Upper lobe of left lung (tissue), 6 donors: ENCODE data around the gene SFN. TPM values are rescaled to one million over a fixed set of nuclear protein-coding genes. Genes with fewer than 3 reads are reported as not detected.

Experiments used
- ATAC-seq, 2 donors: fragments of 200-7000 bp; cut with Tn5 transposase; one replicate each; pipeline ENCODE4 v1.9.1; 2022; ENCODE audit warnings: mild to moderate bottlenecking in 2 of 2, moderate library complexity in 2 of 2; ENCODE audit not compliant: low FRiP score in 2 of 2
- DNase-seq, 2 donors: peaks; one replicate each; pipeline ENCODE4 v3.0.0-alpha.2; 2019 to 2020
- H3K27ac ChIP-seq, 4 donors: fragments of 200-600 bp; sonication (generic); one replicate each; pipeline ENCODE4 v1.5.1; 2016 to 2019
- H3K27me3 ChIP-seq, 4 donors: fragments of 200-600 bp; sonication (generic); one replicate each; pipeline ENCODE4 v1.5.1; 2017 to 2019
- H3K36me3 ChIP-seq, 4 donors: fragments of 200-600 bp; sonication (generic); one replicate each; pipeline ENCODE4 v1.5.1; 2016 to 2019
- H3K4me1 ChIP-seq, 4 donors: fragments of 200-600 bp; sonication (generic); one replicate each; pipeline ENCODE4 v1.5.1; 2018 to 2019
- H3K4me3 ChIP-seq, 4 donors: fragments of 200-600 bp; sonication (generic); one replicate each; pipeline ENCODE4 v1.5.1; 2017 to 2019; ENCODE audit warnings: mild to moderate bottlenecking in 2 of 4, moderate library complexity in 1 of 4
- H3K9me3 ChIP-seq, 4 donors: fragments of 200-600 bp; sonication (generic); one replicate each; pipeline ENCODE4 v1.5.1; 2018 to 2019
- CTCF ChIP-seq, 6 experiments: fragments of 450-650 bp in 4 of 6; fragments of 200-600 bp in 2 of 6; sonication (generic) in 2 of 6; IDR thresholded peaks; one replicate each; pipeline ENCODE4 v1.5.1; 2016 to 2019; ENCODE audit warnings: antibody characterized with exemption in 6 of 6
- EP300 ChIP-seq, 4 donors: sonication (generic); formaldehyde crosslinking; IDR thresholded peaks; one replicate each; pipeline ENCODE4 v1.5.1; 2017; ENCODE audit warnings: antibody characterized with exemption in 4 of 4, control low read depth in 2 of 4
- POLR2A ChIP-seq, 4 donors: fragments of 450-650 bp; IDR thresholded peaks; one replicate each; pipeline ENCODE4 v1.5.1; 2016 to 2017; ENCODE audit warnings: antibody characterized with exemption in 4 of 4, mild to moderate bottlenecking in 2 of 4
- POLR2AphosphoS5 ChIP-seq, 2 donors: sonication (generic); formaldehyde crosslinking; IDR thresholded peaks; one replicate each; pipeline ENCODE4 v1.5.1; 2017; ENCODE audit warnings: antibody characterized with exemption in 2 of 2
- WGBS, 2 donors: methylation state at CpG; one replicate each; pipeline ENCODE4 v1.1.5; 2017 to 2018; 5-methylcytosine and 5-hydroxymethylcytosine counted together
- total RNA-seq, 6 donors: library from RNA; depleted of rRNA in 4 of 6; stranded (reverse); fragments of >200 nt in 4 of 6; gene quantifications; one replicate each; pipeline versions ENCODE4 v1.1.0 to v1.2.1, GENCODE V29; 2016 to 2021
- donor health status: DM: no; HTN: no; CAD: no; lungs with moderate emphysema.
- donor health status: DM: no; HTN: yes; CAD: no; lungs with severe emphysema.

Gene SFN
- total RNA-seq, 6 donors from 2014 or later = 21.0 to 129 (median 70.1) TPM

GRCh38 chr1:26848941-26849774 lies 13.8 kb upstream of the SFN start:
- peak; percentile 85 to 86 for DNase-seq
- 75 to 83% methylated on average over 8 to 10 of the region's 10 CpGs for WGBS, 2 donors
- H3K4me3 ChIP-seq = no peak overlapping the region

GRCh38 chr1:26851106-26851684 lies 11.8 kb upstream of the SFN start:
- peaks cover 17 to 92% (median 77%) of the 10 kb centered on the region in 4 donors for H3K36me3 ChIP-seq
- WGBS, 2 donors = 95% methylated on average over 10 to 12 of the region's 12 CpGs
- no peaks in the 10 kb centered on the region for H3K27me3 ChIP-seq
- H3K4me1 ChIP-seq = peaks cover 0 to 5% (median 0%) of the 10 kb centered on the region in 4 donors
- no peak overlapping the region for H3K4me3 ChIP-seq
- no peak overlapping the region for H3K27ac ChIP-seq
- DNase-seq = no peak
- TF ChIP-seq POLR2AphosphoS5 (IDR thresholded peaks at IDR 0.05) = no peak
- TF ChIP-seq POLR2A (IDR thresholded peaks at IDR 0.05) = no peak
- TF ChIP-seq EP300 (IDR thresholded peaks at IDR 0.05) = no peak
- no peak for TF ChIP-seq CTCF (IDR thresholded peaks at IDR 0.05)
- ATAC-seq = no peak
- H3K9me3 ChIP-seq = no peaks in the 10 kb centered on the region

More at GRCh38 chr1:26848941-26849774, 13.8 kb upstream of the SFN start:
- Histone ChIP-seq H3K4me1 (peaks cover 0 to 9% (median 0%) of the 10 kb centered on the region in 4 donors), H3K27me3 (no peaks in the 10 kb centered on the region), H3K27ac (peak overlapping the region in 2 of 4 donors; percentile 38 to 67), H3K9me3 (no peaks in the 10 kb centered on the region), H3K36me3 (peaks cover 14 to 78% (median 63%) of the 10 kb centered on the region in 4 donors)
- ATAC-seq = peak; percentile 46 to 80
- TF ChIP-seq CTCF (IDR thresholded peaks at IDR 0.05) = no peak
- TF ChIP-seq POLR2A (IDR thresholded peaks at IDR 0.05) = no peak
- TF ChIP-seq POLR2AphosphoS5 (IDR thresholded peaks at IDR 0.05) = peak; percentile 36 to 37
- no peak for TF ChIP-seq EP300 (IDR thresholded peaks at IDR 0.05)

GRCh38 chr1:26852701-26853100 lies 10.2 kb upstream of the SFN start:
- WGBS, 2 donors = 78 to 85% methylated on average over 7 to 9 of the region's 9 CpGs
- Histone ChIP-seq H3K4me1 (peaks cover 0 to 5% (median 0%) of the 10 kb centered on the region in 4 donors), H3K9me3 (no peaks in the 10 kb centered on the region), H3K36me3 (peaks cover 17 to 92% (median 74%) of the 10 kb centered on the region in 4 donors), H3K4me3 (no peak overlapping the region), H3K27me3 (no peaks in the 10 kb centered on the region), H3K27ac (no peak overlapping the region)
- DNase-seq (no peak), ATAC-seq (no peak)
- TF ChIP-seq POLR2AphosphoS5 (IDR thresholded peaks at IDR 0.05) = no peak
- no peak for TF ChIP-seq EP300 (IDR thresholded peaks at IDR 0.05)
- TF ChIP-seq CTCF (IDR thresholded peaks at IDR 0.05) = no peak
- no peak for TF ChIP-seq POLR2A (IDR thresholded peaks at IDR 0.05)

GRCh38 chr1:26853156-26853555 lies 9.8 kb upstream of the SFN start:
- no peak overlapping the region for H3K4me3 ChIP-seq
- DNase-seq = peak in 1 of 2 donors; percentile 83
- no peaks in the 10 kb centered on the region for H3K27me3 ChIP-seq
- peak; percentile 81 to 87 for ATAC-seq
- WGBS, 2 donors = 8 to 25% methylated on average over 3 of the region's 3 CpGs
- H3K36me3 ChIP-seq = peaks cover 17 to 92% (median 71%) of the 10 kb centered on the region in 4 donors
- TF ChIP-seq POLR2AphosphoS5 (IDR thresholded peaks at IDR 0.05) = no peak
- peak; percentile 74 to 90 (median 78) for TF ChIP-seq CTCF (IDR thresholded peaks at IDR 0.05)
- no peak overlapping the region for H3K27ac ChIP-seq
- H3K9me3 ChIP-seq = no peaks in the 10 kb centered on the region
- peaks cover 0 to 5% (median 0%) of the 10 kb centered on the region in 4 donors for H3K4me1 ChIP-seq
